ENCODE measurements around the gene GAS7.
"Not testable (repeated sequence)": the region's sequence is repeated elsewhere in the genome, so short reads cannot be mapped to it uniquely, and the experiment has no call there.

GAS7 gene

GRCh38 chr17:10025224-10025623, 173.2 kb downstream of the GAS7 start:
- TF ChIP-seq, protein P1, sequence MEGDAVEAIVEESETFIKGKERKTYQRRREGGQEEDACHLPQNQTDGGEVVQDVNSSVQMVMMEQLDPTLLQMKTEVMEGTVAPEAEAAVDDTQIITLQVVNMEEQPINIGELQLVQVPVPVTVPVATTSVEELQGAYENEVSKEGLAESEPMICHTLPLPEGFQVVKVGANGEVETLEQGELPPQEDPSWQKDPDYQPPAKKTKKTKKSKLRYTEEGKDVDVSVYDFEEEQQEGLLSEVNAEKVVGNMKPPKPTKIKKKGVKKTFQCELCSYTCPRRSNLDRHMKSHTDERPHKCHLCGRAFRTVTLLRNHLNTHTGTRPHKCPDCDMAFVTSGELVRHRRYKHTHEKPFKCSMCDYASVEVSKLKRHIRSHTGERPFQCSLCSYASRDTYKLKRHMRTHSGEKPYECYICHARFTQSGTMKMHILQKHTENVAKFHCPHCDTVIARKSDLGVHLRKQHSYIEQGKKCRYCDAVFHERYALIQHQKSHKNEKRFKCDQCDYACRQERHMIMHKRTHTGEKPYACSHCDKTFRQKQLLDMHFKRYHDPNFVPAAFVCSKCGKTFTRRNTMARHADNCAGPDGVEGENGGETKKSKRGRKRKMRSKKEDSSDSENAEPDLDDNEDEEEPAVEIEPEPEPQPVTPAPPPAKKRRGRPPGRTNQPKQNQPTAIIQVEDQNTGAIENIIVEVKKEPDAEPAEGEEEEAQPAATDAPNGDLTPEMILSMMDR (IDR thresholded peaks at IDR 0.05; ENCODE audit: low read length, missing control alignments) = no peak
- no peak for DNase-seq (ENCODE audit: low read depth)
- no peak overlapping the region for H3K4me3 ChIP-seq (replicated peaks; ENCODE audit: low read depth, low read length)

DNA sequence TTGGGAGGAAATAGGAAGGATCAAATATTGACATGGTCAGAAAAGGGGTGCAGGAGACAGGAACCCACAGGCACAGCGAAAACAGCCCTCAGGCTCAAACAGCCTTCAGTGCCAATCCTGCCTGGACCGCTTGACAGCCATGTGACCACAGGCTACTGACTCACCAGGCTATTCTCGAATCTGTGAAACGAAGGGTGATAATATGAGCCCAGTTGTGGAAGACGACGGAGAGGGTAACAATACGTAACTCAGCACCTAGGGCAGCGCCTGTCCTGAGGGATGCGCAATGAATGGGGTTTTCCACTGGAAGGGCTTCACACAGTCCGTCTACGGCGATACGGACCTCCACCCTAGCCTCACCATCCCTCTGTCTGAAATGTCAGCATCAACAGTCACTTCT, 176.0 kb downstream of the GAS7 start:
- no peak overlapping the region for H3K4me3 ChIP-seq (replicated peaks; ENCODE audit: low read depth, low read length)
- TF ChIP-seq, protein P1 (IDR thresholded peaks at IDR 0.05; ENCODE audit: low read length, missing control alignments) = no peak
- no peak for DNase-seq (ENCODE audit: low read depth)

DNA sequence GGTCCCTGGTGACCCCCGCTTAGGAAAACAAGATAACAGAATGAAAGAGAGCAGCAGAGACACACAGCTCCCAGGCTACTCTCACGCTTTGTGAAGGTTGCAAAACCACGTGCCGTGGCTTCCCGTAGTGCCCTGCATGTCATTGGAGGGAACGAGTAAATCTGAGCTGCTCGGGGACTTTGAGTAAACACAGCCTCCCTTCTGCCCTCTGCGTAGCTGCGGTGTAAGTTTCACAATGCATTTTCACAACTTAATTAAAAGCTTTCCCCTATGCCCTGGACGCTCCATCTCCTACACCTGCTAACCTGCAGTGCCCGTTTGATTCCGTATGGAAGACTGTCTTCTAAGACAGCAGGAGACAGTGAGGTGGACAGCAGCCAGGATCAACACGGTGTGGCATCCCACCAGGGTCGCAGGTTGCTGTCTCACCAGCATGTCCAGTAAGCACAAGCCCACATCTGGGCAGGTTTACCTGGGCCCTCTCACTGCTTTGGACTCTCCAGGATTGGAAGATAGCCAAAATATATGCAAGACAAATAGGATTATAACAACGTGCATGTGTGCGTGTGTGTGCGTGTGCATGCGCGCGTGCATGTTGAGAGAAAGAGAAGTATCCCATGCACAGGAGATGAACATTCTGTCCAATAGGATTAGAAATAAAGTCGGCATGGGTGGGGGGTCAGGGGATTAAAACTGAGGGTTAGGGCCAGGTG, 177.0 kb downstream of the GAS7 start:
- DNase-seq (ENCODE audit: low read depth) = no peak
- H3K4me3 ChIP-seq (replicated peaks; ENCODE audit: low read depth, low read length) = no peak overlapping the region
- TF ChIP-seq, protein P1 (IDR thresholded peaks at IDR 0.05; ENCODE audit: low read length, missing control alignments) = no peak

GRCh38 chr17:10019941-10020451, 178.4 kb downstream of the GAS7 start:
- no peak for DNase-seq (ENCODE audit: low read depth)
- no peak overlapping the region for H3K4me3 ChIP-seq (replicated peaks; ENCODE audit: low read depth, low read length)

GRCh38 chr17:10018461-10018891, 179.9 kb downstream of the GAS7 start:
- TF ChIP-seq, protein P1 (IDR thresholded peaks at IDR 0.05; ENCODE audit: low read length, missing control alignments) = no peak
- no peak for DNase-seq (ENCODE audit: low read depth)
- H3K4me3 ChIP-seq (replicated peaks; ENCODE audit: low read depth, low read length) = no peak overlapping the region

More at GRCh38 chr17:10019941-10020451, 178.4 kb downstream of the GAS7 start:
- TF ChIP-seq, protein P1 (IDR thresholded peaks at IDR 0.05; ENCODE audit: low read length, missing control alignments) = no peak

DNA sequence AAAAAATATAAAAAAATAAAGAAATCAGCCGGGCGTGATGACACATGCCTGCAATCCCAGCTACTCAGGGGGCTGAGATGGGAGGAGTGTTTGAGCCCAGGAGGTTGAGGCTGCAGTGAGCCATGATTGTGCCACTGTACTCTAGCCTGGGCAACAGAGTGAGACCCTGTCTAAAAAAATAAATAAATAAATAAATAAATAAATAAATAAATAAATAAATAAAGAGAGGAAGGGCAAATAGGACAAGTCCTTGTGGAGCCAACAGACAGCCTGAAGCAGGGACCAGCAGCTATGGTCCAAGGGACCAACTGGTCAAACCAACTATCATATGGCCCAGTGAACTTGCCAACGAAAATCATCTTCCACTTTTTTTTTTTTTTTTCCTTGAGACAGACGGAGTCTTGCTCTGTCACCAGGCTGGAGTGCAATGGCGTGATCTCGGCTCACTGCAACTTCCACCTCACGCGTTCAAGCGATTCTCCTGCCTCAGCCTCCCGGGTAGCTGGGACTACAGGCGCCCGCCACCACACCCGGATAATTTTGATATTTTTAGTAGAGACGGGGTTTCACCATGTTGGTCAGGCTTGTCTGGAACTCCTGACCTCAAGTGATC, 181.3 kb downstream of the GAS7 start:
- not testable (repeated sequence) for H3K4me3 ChIP-seq (replicated peaks; ENCODE audit: low read depth, low read length); DNase-seq (ENCODE audit: low read depth)

GRCh38 chr17:10013365-10014112, 184.9 kb downstream of the GAS7 start:
- no peak for DNase-seq (ENCODE audit: low read depth)
- H3K4me3 ChIP-seq (replicated peaks; ENCODE audit: low read depth, low read length) = no peak overlapping the region
- TF ChIP-seq, protein P1 (IDR thresholded peaks at IDR 0.05; ENCODE audit: low read length, missing control alignments) = no peak

All from fibroblast of pulmonary artery (primary cell).